NCI-H748 treated with DMSO at 0.1 percent for 48 hours (cell line): ENCODE measurements around the gene CERS1.

Source experiments
- DNase-seq: peaks from one replicate; lab custom pipeline; 2025; lab: John Stamatoyannopoulos, UW

The CERS1 gene

DNA sequence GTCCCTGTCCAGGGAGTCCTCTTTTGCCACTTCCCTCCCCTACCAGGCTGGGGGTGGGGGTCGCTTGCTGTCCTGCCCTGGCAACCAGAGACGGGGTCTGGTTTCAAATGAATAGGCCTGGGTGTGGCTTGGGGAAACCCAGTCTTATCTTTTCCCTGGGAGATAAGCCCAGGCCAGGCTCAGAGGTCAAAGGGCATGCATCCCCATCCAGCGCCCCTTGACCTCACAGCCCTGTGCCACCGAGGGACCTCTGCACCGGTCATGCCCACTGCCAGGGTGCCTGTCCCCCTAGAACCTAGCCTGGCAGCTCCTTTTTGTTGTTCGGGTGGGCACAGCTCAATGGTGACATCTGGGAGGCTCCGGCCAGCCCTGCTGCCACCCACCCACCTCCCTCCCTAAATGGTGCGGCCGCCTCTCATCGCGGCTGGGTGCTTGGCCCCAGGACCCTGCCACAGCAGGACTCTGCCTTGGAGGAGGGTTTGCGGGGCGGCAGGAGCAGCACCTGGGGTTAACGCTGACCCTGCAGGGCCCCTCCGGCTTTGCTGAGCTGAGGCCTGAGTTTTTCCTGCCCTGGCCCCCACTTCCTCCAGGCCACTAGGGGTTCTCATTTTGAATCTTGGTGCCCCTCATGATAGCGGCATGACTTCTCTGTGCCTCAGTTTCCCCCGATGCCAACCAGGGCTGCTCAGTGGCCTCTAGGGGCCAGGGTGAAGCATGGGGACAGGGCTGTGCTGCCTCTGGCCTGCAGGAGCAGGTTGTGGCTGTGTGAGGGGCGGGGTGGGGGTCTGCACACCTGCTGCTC is 2.9 kb upstream of the CERS1 start:
- no peak for DNase-seq

DNA sequence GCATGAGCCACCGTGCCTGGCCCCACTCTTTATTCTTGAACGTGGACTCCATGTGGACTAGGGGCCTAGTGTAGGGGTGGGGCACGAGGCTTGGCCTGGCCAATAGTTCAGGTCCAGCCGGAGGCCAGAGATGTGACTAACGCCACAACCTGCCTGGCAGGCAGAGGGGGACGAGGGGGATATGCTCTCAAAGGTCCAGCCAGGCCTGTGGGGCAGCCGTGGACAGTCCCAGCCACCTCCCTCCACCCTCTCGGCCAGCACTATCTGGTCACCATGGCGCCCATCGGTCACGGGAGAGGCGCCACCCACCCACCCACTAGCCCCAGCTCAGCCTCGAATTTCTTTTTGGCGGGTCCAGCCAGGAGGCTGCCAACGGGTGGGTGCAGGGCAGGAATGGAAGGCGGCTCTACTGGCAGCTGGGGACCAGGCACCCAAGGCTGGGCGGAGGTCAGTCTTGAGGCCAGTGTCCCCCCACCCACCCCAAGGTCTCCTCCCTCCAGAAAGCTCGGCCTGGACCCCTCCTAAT is 2.2 kb upstream of the CERS1 start:
- no peak for DNase-seq

DNA sequence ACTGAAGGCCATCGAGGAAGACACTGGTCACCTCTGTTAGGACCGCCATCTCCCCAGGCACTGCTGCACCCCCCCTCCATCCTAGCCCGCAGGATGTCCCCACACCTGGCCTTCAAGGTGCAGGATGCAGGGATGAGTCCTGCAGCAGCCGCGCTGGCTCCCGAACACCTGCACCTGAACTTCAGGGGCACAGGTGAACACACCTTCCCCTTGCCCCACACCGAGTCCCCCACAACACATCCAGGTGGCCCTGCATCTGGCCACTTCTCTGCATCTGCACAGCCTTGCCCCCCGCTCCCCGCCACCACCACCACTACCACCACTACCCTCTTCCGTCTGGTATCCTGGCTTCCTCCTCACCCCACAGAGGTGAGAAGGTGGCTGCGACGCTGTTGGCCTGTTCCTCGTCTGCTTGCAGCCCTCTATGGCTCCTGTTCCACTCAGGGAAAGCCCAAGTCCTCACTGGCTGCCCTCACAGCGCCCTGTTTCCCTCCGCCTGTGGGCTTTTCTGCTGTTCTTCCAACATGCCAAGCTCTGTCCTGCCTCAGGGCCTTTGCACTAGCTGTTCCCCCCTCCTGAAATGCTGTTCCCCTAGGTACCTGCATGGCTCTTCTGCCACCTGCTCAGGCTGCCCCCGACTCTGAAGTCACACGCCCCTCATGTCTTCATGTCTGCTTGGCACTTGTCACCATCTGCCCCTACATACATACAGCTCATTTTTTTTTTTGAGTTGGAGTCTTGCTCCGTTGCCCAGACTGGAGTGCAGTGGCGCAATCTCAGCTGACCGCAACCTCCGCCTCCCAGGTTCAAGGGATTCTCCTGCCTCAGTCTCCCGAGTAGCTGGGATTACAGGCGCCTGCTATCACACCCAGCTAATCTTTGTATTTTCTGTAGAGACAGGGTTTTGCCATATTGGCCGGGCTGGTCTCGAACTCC is 1.4 kb upstream of the CERS1 start:
- no peak for DNase-seq

DNA sequence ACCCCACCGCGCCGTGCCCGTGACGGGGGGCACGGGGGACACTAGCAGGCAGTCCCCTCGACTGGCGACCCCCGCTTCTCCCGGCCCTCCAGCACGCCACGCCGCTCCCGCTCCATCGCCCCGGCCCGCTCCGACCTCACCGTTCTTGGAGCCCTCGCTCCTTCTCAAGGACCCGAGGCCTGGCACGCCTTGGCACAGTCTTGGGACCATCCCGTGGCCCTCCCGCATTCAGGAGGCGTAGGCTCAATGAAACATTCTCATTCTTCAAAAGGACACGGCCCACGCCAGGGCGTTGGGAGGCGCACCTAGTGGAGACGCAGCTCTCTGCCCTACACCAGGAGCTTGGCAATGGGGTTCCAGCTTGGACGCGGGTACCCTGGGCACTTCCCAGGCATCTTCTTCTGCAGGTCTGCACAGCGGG is 473 bp upstream of the CERS1 start:
- no peak for DNase-seq

DNA sequence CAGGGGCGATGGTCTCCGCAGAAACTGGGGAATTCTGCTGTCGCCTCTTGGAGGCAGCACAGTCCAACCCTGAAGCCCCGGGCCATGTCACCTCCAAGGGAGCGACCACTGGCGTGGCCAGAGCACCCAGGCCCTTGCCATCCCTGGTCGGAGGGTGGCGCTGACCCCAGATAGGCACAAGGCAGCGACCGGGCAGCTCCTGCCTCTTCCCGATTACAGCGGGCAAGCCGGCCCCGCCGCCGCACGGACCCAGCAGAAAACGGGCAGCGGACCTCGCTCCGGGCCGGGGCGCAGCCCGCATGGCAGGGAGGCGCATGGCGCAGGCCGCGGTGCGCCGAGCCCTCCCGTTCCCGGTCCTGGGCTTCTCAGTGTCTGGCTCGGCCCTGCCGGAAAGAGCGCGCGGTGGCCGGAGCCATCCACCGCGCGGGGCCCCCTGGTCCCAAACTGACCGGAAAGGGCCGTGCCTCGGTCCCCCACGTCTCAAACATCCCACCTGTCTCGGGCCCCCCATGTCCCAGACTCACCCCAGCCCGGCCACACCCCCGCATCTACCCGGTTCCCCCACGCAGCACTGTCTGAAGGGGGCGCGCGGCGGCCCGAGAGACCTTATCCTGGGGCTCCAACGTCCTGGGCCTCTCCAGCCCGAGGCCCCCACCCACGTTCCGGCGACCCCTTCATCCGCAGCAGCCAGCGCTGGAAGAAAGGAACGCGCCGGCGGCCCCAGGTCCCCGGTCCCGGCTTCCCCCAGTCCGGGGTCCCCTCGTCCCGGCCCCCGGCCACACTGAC is 727 bp downstream of the CERS1 start:
- DNase-seq = peak; percentile 23

DNA sequence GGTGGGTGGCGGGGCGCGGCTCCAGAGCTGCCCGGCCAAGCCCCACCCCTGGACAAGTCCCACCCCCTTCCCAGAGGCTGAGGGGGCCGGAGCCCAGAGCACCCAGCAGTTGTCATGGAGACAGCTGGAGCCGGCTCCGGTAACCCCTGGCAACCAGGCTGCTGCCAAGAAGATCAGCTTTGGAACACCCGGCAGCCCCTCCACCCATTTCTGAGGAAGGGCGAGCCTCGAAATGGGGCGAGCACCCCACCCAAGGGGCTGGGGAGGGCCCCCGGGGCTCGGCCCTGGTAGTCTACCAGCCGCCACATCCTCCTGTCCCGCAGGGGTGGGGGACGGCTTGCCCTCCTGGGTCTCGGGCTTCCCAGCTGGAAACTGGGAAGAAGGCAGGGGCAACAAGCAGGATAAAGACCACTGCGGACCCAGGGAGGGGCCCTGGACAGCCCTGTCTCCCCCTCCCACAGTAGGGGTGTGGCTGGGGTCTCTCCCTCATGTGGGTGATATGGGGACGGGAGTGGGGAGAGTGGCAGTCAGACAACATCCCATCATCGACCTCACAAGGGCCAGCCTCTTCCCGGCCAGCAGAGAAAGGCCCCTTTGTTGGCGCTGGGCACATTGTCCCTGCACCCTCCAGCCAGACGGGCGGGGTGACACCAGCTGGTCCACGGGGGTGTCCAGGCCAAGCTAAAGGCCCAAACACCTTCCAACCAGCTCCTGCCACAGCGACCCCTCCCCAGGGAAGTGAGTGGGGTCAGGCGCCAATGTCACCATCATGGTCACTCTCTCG is 1.5 kb downstream of the CERS1 start:
- peak; percentile 38 for DNase-seq

DNA sequence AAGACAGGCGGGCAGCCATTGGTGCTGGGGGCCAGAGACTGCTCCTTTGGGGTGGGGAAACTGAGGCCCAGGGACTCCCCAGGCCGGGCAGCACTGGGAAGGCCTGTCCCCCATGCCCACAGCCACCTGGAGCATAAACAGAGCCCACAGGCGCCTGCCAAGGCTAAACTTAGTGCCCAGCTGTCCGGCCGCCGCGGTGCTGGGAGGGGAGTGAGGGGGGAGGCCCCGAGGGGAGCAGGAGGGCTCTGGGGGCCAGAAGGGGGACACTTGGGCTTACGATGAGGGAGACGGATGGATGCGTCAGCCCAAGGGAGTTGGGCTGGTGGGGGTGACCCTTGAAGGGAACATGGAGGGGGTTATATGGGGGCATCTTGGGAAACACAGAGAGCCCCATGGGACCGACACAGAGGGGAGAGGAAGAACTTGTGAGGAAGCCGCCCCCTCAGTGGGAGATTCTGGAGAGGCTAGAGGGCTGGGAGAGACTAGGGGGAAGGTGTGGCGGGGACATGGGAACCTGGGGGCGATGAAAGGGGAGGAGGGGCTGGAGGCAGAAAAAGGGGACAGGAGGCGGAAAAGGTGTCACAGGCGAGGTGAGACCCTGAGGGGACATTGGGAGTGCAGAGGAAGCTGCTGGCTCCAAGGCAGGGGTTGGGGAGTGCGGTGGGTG is 2.2 kb downstream of the CERS1 start:
- no peak for DNase-seq

DNA sequence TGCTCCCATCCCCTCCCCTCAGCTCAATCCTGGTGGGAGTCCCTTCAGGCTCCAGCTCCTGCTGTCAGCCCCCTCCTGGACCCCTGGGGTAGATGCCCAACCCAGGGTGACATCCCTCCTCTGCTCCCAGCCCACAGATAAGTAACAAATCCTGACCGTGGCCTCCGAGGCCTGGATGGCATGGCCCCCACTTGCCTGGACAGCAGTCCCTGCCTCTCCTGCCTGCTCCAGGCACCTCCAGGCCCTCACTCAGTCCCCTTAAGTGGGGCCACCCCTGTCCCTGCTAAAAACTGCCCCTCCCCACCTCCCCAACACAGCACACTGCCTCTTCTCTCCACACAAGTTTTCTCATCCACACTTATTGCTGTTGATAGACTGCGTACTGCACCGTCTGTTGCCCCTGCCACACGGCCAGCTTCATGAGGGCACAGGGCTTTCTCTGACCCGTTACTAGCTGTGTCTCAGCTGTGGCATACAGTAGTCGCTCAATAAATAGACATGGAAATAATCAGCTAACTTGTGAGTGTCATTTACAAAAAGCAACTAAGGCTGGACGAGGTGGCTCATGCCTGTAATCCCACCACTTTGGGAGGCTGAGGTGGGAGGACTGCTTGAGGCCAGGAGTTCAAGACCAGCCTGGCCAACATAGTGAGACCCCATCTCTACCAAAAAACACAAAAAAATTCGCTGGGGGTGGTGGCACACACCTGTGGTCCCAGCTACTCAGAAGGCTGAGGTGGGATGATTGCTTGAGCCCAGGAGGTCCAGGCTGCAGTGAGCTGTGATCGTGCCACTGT is 5.8 kb downstream of the CERS1 start:
- no peak for DNase-seq

DNA sequence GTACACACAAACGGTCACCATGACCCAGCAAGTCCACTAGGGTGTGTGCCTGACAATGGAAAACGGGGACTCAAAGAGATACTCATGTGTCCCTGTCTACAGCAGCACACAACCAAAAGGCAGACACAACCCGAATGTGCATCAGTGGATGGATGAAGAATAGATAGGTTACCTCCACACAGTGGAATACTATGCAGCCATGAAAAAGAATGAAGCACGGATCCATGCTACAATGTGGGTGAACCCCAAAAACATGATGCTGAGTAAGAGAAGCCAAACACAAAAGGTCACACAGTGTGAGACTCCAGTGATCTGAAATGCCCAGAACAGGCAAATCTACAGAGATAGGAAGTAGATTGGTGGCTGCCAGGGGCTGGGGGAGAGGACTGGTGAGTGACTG is 9.0 kb downstream of the CERS1 start:
- DNase-seq = no peak

DNA sequence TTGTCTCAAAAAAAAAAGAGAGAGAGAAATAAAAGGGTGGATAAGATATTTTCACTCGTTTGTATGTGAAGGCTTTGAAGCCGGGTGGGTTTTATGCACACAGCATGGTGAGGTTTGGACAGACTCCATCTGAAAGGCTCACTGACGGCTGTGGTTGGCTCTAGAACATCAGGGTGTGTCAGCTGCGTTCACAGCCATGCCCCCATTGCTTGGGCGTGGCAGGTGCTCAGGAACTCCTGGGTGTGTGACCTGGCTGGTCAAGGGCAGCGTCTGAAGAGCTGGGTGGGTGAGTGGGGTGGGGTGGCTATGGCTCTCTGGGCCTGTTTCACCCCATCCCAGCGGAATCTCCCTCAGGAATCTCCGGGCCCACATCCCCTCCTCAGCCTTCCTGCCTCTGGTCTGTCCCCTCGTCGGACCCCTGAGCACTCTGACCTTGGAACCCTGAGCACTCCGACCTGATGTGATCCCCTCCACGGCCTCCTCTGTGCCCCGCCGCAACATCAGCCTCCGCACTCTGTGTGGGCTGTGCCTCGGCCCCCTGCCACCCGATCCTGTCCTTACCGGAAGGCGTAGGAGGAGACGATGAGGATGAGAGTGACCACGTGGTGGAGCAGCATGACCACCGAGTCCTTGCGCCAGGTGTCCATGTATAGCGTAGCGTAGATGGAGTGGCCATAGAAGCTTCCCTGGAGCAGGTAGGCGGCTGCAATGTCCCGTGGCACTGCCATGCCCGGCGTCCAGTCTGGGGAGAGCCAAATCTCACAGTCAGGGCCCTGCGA is 12.2 kb downstream of the CERS1 start:
- DNase-seq = no peak

DNA sequence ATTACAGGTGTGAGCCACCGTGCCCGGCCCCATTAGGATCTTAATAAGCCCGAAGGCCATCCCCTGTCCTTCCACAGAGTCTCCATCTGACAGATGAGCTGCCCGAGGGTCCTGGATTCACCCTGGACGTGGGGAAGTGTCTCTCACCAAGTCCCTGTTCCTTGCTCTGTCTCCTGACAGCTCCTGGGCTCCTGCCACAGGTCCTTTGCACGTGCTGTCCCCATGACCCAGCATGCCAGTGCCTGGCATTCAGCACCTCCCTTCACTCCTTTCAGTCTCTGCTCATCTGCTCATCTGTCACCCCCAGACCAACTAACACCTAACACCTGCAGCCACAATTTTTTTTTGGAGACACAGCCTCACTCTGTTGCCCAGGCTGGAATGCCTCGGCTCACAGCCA is 14.5 kb downstream of the CERS1 start:
- DNase-seq = no peak

DNA sequence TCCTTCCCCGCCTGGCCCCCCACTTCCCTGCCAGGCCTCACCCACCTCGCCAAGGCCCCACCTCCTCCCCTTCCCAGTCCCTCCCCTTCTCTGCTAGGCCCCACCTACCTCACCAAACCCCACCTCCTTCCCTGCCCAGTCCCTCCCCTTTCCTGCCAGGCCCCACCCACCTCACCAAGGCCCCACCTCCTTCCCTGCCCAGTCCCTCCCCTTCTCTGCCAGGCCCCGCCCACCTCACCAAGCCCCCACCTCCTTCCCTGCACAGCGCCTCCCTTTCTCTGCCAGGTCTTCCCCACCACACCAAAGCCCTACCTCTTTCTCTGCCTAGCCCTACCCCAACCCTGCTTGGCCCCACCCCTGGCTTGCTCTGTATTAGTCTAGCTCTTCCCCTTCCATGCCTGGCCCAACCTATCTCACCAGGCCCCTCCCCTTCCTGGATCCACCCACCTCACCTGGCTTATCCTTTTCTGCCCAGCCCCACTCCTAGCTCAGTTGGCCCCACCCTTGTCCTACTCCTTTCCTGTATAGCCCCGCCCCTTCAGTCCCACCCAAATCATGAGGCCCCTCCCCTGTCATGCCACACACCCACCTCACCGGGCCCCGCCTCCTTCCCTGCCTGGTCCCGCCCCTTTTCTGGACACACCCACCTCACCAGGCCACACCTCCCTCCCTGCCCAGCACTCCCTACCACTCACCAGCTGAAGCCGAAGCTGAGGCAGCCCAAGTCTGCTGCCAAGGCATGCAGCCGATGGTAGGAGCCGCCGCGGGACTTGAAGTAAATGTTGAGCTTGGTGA is 16.2 kb downstream of the CERS1 start:
- no peak for DNase-seq

DNA sequence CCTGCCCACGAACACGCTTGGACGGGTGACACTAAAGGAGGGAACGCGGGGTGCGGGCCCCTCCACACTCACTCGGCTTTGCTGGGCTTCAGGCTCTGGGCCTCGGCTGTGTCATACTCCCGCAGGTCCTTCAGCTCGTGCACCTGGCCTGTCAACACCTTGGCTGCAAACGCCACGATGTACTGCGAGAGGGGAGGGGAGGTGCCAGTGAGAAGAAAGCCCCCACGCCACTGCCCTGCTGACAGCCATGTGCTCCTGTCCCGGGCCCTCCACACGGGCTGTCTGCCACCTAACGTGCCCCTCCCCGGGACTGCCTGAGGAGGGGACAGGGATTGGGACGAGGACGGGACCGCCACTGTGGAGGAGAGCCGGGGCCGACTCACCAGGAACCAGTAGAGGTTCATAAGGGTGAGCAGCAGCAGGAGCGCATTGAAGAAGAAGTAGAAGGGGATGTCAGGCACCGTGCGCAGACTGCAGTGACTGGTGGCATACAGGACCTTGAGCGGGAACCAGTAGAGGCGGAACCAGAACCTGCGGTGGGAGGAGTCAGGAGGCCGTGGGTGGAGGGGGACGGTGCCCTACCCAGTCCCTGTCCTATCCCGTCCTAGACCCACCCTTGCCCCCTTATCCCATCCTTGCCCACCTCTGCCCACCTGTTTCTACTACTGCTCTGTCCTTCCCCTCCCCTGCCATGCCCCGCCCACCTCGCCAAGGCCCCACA is 16.9 kb downstream of the CERS1 start:
- no peak for DNase-seq

DNA sequence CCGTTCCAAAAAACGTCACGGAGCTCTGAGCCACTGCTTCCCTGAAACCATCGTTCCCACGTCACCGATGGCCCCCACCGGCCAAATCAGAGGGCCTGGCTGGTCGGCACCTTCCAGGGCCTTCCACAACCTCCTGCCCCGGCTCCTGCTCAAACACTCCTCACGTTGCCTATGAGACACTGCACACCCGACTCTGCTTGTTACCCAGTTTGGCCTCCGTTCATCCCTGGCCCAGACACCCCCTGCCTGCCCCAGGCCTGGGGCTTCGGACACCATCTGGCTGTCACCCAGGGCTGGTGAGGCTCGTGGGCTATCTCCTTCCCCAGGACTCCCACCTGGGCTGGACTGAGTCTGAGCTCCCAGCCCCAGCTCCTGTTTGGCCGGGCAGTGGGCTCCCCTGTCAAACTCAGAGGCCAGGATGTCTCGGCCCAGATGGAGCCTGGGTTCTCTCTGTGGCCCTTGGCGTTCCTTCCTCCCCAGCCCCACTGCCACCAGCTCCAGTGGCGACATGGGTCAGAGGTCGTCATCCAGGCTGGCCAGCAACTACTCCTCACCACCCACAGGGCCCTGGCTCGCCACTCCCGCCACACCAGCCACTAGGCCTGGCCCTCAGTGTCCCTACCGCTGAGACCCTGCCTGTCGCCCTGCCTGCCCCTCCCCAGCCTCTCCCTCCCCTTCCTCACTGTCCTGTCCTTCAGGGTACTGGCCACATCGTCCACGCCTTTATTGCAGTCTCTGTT is 17.7 kb downstream of the CERS1 start:
- DNase-seq = no peak

DNA sequence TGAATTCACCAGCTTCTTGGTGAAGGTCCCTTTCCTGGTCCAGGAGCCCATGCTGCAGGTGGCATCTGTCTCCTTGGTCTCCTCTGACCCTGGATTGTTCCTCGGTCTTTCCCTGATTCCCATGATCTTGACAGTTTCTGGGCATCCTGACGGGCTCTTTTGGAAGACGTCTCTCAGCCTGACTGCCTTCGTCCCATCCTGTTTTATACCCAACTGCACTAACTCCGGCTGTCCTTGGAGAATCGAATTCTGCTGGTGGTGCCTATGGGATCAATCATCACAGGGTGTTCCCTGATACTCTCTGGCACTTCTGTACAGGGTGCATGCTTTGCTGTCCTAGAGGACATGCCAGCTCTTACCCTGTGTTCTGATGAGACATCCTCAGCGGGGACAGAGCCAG is 19.1 kb downstream of the CERS1 start:
- no peak for DNase-seq

DNA sequence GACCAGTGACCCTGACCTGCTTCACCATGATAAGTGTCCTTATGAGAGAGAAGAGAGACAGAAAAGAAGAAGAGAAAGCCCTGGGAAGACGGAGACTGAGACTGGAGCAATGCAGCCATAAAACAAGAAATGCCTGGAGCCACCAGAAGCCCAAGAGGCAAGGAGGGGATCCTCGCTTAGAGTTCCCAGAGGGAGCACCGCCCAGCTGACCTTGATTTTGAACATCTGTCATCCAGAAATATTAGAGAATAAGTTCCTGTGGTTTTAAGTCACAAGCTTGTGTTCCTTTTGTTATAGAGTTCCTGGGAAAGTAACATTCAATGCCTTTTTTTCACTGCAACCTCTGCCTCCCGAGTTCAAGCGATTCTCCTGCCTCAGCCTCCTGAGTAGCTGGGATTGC is 20.2 kb downstream of the CERS1 start:
- DNase-seq = no peak

DNA sequence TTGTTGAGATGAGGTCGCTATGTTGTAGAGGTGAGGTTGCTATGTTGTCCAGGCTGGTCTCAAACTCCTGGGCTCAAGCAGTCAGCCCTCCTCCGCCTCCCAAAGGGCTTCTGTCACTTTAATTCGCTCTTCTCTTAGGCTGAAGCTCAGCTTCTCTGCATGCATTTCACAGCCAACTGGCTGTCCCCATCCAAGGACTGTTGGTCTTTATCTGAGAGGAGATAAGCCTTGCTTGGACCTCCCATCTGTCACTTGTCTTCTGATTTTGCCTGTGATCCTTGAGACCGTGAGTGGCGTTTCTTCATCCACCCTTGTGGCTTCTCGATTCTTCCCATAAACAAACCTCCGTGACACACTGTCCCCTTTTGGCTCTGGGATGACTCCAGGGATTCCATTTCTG is 24.4 kb downstream of the CERS1 start:
- DNase-seq = no peak
